ENCODE data around the gene RAD51B. TPM values are rescaled to one million over a fixed set of nuclear protein-coding genes. Genes with fewer than 3 reads are reported as not detected.

The RAD51B gene
- total and polyA plus RNA-seq, 9 of the 15 experiments (the other 6 are each of a cell fraction or from before 2014, with no cell fraction given) = 8.5 to 17.3 (median 11.3) TPM

GRCh38 chr14:68467425-68467824, 647.8 kb downstream of the RAD51B start:
- ATAC-seq = no peak
- Histone ChIP-seq H3K27me3 (ENCODE audit: control insufficient read depth in 2 of 2, insufficient read depth in 2 of 2, low read length in 2 of 2) (no peaks in the 10 kb centered on the region), H3K79me2 (ENCODE audit: control insufficient read depth, insufficient read depth, low read length) (no peaks in the 10 kb centered on the region), H3K9ac (ENCODE audit: insufficient read depth in 1 of 2, low read depth in 2 of 2, low read length in 2 of 2) (no peak overlapping the region), H3K36me3 (ENCODE audit: control insufficient read depth, insufficient read depth, low read length) (no peaks in the 10 kb centered on the region), H3K27ac (ENCODE audit: extremely low read depth, low read depth, low read length) (no peak overlapping the region), H3K4me2 (ENCODE audit: insufficient read depth, low read length) (no peak overlapping the region), H3K4me1 (replicated peaks in 1 of 2; ENCODE audit: control insufficient read depth in 2 of 2, insufficient read depth in 2 of 2, low read length in 2 of 2) (no peaks in the 10 kb centered on the region; a peak in 2 of 5 replicates), H3K9me1 (ENCODE audit: control insufficient read depth, insufficient read depth, low read length) (no peaks in the 10 kb centered on the region), H2AFZ (ENCODE audit: low read depth, low read length) (no peak overlapping the region), H3K4me3 (no peak overlapping the region), H3K9me3 (replicated peaks; ENCODE audit: control insufficient read depth, insufficient read depth, low read depth, low read length) (no peaks in the 10 kb centered on the region), H4K20me1 (replicated peaks; ENCODE audit: control insufficient read depth, insufficient read depth, low read length) (no peaks in the 10 kb centered on the region)
- no peak for FAIRE-seq
- BruUV-seq (replicated peaks) = no TSS peak
- in situ Hi-C loops (cut with MboI) (no loop called here), intact Hi-C loops (cut with micrococcal nuclease) (no loop called here)
- TF ChIP-seq ZNF24 (IDR thresholded peaks at IDR 0.05) (no peak), RBM15 (IDR thresholded peaks at IDR 0.05; ENCODE audit: insufficient read depth, low read length) (no peak), MAFG (tag; conservative IDR thresholded peaks at IDR 0.05) (no peak), TCF7 (IDR thresholded peaks at IDR 0.05; ENCODE audit: borderline replicate concordance) (no peak), PBX2 (CRISPR knock-in tag; IDR thresholded peaks at IDR 0.05; ENCODE audit: low read depth) (no peak), PBX2 (tag; conservative IDR thresholded peaks at IDR 0.05; ENCODE audit: low read depth) (no peak), SAFB (IDR thresholded peaks at IDR 0.05; ENCODE audit: borderline replicate concordance, low read depth, low read length) (no peak), FOXK1 (CRISPR knock-in tag; IDR thresholded peaks at IDR 0.05; ENCODE audit: borderline replicate concordance) (no peak), HNRNPLL (IDR thresholded peaks at IDR 0.05; ENCODE audit: low read depth, low read length, poor library complexity, severe bottlenecking) (no peak), BMI1 (IDR thresholded peaks at IDR 0.05; ENCODE audit: low read length) (no peak), ATF1 (CRISPR knock-in tag; IDR thresholded peaks at IDR 0.05) (no peak), ATF1 (tag; IDR thresholded peaks at IDR 0.05) (no peak)
- TF ChIP-seq, protein P1, sequence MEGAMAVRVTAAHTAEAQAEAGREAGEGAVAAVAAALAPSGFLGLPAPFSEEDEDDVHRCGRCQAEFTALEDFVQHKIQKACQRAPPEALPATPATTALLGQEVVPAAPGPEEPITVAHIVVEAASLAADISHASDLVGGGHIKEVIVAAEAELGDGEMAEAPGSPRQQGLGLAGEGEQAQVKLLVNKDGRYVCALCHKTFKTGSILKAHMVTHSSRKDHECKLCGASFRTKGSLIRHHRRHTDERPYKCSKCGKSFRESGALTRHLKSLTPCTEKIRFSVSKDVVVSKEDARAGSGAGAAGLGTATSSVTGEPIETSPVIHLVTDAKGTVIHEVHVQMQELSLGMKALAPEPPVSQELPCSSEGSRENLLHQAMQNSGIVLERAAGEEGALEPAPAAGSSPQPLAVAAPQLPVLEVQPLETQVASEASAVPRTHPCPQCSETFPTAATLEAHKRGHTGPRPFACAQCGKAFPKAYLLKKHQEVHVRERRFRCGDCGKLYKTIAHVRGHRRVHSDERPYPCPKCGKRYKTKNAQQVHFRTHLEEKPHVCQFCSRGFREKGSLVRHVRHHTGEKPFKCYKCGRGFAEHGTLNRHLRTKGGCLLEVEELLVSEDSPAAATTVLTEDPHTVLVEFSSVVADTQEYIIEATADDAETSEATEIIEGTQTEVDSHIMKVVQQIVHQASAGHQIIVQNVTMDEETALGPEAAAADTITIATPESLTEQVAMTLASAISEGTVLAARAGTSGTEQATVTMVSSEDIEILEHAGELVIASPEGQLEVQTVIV (CRISPR knock-in tag; IDR thresholded peaks at IDR 0.05; ENCODE audit: borderline replicate concordance) = no peak
- ChIA-PET POLR2A (no interaction called here), CTCF (ENCODE audit: low intra/inter-chr PET ratio) (no interaction called here)
- DNase-seq (ENCODE audit: extremely low read depth in 1 of 4, low spot score in 3 of 4) = no peak
- 54% methylated on average over 4 of the region's 4 CpGs for WGBS (ENCODE audit: insufficient coverage, low coverage, missing lambda C conversion rate)

Measured in K562 (cell line).